Measurements from ENCODE around the gene INHA.

DNA sequence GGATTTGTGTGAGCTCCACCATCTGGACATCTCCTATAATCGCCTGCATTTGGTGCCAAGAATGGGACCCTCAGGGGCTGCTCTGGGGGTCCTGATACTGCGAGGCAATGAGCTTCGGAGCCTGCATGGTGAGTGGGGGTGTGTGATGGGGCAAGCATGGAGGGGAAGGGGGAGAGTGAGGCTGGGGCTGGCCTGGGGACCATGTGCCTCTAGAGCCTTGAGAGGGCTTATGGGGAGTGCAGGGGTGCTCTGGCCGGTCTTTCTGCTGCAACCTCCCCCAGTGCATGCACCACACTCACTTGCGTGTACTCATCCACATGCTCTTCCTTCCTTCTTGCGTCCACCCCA, 33.5 kb downstream of the INHA start:
- TF ChIP-seq TAF1 (IDR thresholded peaks at IDR 0.05; ENCODE audit: borderline replicate concordance, insufficient read depth, low read length) (no peak), SIN3A (IDR thresholded peaks at IDR 0.05; ENCODE audit: borderline replicate concordance, insufficient read depth, low read length) (no peak), POLR2AphosphoS5 (IDR thresholded peaks at IDR 0.05; ENCODE audit: low read depth, low read length) (no peak)
- TF ChIP-seq, protein P1, sequence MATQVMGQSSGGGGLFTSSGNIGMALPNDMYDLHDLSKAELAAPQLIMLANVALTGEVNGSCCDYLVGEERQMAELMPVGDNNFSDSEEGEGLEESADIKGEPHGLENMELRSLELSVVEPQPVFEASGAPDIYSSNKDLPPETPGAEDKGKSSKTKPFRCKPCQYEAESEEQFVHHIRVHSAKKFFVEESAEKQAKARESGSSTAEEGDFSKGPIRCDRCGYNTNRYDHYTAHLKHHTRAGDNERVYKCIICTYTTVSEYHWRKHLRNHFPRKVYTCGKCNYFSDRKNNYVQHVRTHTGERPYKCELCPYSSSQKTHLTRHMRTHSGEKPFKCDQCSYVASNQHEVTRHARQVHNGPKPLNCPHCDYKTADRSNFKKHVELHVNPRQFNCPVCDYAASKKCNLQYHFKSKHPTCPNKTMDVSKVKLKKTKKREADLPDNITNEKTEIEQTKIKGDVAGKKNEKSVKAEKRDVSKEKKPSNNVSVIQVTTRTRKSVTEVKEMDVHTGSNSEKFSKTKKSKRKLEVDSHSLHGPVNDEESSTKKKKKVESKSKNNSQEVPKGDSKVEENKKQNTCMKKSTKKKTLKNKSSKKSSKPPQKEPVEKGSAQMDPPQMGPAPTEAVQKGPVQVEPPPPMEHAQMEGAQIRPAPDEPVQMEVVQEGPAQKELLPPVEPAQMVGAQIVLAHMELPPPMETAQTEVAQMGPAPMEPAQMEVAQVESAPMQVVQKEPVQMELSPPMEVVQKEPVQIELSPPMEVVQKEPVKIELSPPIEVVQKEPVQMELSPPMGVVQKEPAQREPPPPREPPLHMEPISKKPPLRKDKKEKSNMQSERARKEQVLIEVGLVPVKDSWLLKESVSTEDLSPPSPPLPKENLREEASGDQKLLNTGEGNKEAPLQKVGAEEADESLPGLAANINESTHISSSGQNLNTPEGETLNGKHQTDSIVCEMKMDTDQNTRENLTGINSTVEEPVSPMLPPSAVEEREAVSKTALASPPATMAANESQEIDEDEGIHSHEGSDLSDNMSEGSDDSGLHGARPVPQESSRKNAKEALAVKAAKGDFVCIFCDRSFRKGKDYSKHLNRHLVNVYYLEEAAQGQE (IDR thresholded peaks at IDR 0.05; ENCODE audit: insufficient read depth in 1 of 2, low read depth in 2 of 2, low read length in 2 of 2), result no peak

Data from PFSK-1 (cell line).